HTERT RPE-1 (cell line): ENCODE results near the gene UNKL.
"Not testable (repeated sequence)": the region's sequence is repeated elsewhere in the genome, so short reads cannot be mapped to it uniquely, and the experiment has no call there.

ENCODE experiments used
- in situ Hi-C: fragments of 300-500 bp; cut with MboI; formaldehyde crosslinking; loops from 4 replicates; pipeline ENCODE4 v1.14.3; 2020; ENCODE audit warnings: low sequenced_read_pairs

The UNKL gene

DNA sequence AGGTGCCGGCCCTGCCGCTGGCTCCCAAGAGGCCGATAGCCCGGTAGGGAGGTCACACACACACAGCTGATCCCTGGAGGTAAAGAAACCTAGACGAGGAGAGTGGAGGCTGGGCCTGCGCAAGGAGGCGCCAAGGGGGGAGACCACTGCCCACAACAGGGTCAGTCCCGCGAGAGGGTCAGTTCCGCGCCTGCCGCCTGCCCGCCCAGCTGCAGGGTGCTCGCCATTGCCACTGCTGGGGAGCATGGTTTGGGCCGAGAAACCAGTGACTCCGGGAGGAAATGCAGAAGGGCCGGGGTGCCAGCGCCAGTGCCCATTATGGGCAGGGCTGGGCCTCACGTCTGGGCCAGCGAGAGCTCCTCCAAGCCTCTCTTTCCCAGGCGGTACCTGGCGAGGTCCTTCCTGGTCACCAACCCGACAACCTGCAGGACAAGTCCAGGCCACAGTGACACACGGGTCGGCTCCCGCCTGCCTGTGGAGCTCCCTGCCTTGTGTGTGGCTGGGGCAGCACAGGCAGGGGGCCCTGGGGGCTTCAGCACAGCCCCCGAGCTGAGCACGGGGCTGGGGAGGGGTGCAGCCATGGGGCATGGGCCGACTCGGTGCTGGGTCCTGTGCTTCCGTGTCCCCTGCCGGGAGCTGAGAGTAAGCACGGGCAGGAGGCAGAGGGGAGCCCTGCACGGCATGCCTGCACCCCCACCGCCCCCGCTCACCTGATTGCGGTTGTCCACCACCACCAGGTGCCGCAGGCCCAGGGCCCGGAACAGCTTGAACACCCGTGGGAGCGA is 32.0 kb upstream of the UNKL start:
- in situ Hi-C loops, result no loop called here

DNA sequence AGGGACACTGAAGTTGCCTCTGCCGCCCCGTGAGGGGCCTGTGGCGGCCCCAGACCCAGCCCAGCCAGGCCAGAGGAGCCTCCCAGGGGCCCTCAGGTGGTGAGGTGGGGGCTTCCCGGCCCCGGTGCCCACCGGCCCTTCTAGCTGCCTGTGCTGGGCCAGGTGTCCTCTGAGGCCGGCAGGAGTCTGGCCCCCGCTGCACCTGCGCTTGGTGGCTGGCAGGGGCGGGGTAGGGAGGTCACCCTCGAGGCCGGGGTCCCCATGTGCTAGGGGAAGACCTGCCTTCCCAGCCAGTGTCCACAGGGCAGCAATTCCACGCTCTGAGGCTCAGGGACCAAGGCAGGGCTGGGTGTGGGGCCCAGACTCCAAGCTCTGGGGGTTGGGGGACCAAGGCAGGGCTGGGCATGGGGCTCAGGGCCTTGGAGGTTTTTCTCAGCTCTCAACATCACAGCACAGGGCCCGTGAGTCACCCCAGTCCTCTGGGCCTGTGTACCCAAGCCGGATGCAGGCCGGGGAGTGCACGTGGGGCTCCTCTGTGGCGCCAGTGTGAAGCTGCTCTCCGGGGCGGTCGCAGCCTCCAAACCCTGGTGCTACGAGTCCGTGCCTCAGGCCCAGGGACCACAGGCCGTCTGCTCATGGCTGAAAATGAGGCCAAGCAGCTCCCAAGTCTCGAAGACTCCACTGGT is 31.2 kb upstream of the UNKL start:
- in situ Hi-C loops, result no loop called here

DNA sequence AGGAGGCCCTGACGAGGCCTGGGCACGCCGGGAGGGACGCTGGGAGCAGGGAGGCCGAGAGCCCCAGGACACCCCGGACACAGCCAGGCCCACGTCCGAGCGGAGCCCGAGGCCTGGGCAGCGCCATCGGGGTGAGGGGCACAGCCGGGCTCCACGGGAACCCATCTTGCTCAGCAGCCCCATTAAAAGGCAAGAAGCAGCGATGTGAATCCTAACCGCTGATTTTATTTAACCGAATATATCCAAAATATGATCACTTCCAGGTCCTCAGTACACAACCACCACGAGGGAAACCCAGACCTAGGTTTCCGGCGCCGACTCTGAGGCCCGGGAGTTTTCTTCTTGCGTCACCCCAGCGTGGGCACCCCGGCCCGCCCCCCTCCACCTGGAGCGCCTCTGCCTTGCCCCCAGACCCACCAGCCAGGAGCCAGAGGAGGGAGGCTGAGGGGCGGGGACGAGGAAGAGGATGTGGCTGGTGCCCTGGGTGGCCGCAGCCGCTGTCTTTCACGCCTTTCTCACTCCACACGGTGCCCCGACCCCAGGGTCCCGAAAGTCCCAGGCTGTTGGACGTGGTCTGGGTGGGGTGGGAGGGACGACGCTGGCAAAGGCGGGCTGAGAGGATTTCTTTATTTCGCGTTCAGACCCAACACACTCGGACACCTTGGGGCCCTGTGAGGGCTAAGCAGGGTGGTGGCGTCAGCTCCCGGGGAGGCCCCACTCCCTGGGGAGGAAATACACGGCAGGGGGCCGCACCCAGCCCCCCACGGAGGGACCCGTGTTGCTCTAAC is 30.4 kb upstream of the UNKL start:
- in situ Hi-C loops, result no loop called here

DNA sequence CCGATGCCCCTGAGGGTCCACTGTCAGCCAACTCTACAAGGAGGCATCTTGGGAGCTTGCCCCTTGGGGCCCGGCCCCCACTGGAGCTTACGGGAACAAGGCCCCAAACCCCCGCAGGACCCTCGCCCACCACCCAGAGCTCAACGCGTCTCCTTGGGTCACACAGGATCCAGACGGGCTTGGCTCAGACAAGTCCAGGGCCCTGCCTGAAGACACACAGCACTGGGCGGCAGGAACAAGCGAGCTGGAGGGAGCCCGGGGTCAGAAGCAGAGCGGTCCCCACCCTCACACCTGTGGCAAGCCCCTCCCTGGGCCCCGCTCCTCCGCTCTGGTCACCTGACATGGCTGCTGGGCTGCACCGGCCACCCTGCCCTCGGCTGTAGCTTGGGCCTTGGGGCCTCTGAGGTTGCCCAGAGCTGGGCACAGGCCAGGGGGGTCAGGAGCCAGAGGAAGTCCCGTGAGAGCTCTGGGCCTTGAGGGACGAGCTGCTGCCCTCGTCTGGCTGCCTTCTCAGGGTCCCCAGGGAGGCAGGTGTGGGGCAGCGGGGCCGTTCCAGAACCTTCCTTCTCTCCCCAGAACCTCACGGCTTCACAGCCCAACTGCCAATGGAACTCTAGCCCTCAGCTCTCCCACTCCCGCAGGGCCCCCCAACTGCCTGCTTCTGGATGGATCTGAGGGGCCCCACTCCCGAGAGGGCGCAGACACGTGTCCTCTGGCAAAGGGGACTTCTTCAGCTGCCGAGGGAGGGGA is 29.7 kb upstream of the UNKL start, which contains the start of gene CCDC154:
TSS of gene CCDC154 (minus strand) at position 577 of the 750 bp plus-strand sequence. CDS start at position 343, 234 bp downstream.
- in situ Hi-C loops, result no loop called here

DNA sequence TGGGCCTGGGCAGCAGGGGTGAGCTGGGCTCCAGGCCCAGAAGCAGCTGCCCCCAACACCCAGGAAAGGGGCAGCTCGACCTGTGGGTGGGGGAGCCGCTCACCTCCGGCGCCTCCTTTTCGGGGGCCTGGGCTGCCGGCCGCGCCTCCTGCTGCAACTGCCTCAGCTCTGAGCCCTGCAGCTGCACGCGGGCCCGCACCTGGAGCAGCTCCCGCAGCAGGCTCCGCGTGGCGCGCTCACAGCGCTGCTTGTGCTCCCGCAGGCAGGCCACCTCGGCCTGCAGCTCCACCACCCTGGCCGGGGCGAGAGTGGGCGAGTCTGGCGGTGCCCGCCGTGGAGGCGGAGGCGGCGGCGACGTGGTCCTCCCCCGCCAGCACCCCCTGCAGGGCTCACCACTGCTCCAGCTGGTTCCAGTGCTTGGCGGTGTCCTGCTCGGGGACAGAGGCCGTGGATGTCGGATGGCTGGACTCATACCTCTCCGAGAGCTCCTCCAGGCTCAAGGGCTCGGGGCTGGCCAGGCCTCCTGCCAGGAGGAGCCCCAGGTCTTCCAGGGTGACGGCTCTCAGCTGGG is 29.0 kb upstream of the UNKL start:
- in situ Hi-C loops, result no loop called here

DNA sequence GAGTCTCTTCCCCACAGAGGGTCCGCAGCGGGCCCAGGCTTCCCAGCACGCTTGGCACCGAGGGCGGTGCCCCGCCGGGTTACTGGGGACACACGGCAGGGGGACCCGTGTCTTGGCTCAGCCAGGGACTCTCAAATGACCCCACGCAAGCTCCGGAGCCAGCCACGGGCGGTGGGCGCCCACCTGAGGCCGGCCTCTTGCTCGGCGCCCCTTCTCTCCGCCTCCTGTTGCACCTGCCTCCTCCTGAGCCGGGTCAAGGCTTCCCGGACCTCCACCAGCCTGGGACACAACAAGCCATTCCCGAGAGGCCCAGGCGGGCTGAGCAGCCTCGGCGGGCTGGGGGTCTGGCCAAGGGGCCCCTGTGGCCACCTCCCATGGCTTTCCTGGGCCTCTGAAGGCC is 28.2 kb upstream of the UNKL start:
- in situ Hi-C loops, result no loop called here

DNA sequence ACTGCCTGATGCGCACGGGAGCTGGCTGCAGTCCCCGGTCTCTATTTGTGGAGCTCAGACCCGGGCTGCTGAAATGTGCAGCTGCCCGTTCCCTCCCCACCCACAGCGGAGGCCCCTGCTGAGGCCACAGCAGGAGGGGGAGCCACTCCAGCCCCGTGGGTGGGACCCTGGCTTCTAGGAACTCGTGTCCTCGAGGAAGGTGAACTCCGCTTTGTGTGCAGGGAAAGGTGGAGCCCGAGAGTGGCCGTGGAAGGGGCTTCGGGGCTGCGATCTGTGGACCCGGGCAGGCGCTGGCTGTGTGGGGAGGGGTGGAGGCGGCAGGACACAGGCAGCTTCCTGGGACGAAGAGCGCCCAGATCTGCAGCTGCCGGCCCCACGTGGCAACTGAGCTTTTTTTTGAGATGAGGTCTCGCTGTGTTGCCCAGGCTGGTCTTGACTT is 26.9 kb upstream of the UNKL start:
- in situ Hi-C loops, result no loop called here

DNA sequence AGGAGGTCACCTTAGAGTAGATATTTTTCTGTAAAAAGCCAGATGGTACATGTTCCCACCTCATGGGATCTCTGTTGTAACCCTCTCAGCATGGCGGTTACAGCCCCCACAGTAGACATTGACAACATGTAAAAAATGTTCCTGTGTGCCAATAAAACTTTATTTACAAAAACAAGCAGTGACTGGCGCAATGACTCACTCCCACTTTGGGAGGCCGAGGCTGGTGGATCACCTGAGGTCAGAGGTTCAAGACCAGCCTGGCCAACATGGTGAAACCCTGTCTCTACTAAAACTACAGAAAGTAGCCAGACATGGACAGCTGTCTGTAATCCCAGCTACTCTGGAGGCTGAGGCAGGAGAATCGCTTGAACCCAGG is 25.2 kb upstream of the UNKL start:
- in situ Hi-C loops, result not testable (repeated sequence)

DNA sequence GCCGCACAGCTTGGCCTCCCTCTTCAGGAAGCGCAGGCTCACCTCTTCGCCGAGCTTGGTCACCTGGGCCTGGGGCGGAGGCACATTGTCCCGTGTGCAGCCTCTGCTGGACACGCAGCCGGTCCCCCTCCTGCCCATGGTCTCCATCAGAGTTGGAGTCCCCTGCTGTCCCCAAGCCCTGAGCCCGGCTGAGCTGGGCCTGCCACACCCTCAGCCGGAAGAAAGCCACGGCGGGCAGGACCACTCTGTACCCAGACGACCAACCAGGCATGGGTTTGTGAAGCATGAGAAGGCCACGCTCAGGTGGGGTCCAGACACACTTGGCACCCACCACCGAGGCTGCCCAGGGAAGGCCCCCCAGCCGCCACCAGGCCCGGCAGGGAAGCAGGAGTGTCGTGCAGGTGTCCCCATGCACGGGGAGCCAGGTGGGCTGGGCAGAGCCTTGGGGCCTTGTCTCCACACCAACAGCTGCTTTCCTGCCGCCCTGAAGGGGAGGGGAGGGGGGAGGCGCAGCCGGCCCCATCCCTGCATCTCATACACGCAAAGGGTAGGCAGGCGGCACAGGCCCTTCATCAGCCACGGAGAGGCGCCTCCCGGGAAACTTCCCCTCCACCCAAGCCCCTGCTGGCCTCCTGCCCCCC is 24.7 kb upstream of the UNKL start:
- in situ Hi-C loops, result no loop called here

DNA sequence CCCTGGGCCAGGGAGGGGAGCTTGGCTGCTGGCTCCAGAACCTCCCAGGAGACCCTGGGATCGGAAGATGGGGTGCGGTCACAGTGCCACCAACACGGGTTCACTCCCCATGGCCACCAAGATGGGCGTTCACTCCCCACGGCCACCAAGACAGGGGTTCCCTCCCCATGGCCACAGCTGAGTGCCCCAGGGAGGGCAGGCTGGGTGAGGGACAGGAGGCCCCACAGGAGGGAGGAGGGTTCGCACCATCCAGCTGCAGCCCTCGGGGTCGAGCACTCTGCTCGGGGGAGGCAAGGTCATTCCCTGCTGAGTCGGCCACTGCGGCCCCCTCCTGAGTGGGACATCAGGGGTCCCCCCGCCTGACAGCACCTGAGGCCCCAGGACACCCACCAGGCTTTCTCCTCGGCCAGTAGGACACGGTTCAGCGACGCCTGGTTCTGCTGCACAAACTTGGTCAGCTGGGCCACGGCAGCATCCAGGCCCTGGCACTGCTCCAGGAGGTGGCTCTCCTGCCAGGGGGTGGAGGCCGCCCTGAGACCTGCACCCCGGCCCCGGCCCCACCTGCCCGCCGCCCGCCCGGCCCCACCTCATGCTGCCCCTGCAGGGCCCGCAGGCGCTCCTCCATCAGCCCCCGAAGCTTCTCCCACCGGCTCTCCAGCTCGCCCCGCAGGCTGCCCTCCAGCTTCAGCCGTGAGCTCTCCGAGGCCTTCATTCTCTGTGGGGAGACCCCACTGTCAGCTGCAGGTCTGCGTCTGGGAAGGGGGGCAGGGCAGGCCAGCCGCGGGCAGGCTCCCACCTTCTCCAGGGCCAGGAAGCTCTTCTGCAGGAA is 23.9 kb upstream of the UNKL start:
- in situ Hi-C loops, result no loop called here

DNA sequence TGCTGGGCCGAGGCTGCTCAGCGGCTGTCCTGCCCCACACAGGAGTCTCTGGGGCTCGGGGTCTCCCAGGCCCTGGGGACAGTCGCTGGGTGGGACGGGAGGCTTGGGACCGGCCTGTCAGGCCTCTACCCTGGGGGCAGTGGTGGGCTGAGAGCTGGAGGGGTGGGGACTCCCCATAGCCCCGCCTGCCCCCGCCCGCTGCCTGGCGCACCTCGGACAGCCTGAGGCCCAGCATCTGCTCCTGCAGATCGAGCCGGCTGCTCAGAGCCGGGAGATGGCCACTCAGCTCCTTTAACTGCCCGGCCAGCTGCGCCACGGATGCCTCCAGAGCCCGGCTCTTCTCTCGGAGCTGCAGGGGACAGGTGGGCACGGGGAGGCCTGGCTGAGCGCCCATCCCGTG is 23.1 kb upstream of the UNKL start:
- in situ Hi-C loops, result no loop called here

DNA sequence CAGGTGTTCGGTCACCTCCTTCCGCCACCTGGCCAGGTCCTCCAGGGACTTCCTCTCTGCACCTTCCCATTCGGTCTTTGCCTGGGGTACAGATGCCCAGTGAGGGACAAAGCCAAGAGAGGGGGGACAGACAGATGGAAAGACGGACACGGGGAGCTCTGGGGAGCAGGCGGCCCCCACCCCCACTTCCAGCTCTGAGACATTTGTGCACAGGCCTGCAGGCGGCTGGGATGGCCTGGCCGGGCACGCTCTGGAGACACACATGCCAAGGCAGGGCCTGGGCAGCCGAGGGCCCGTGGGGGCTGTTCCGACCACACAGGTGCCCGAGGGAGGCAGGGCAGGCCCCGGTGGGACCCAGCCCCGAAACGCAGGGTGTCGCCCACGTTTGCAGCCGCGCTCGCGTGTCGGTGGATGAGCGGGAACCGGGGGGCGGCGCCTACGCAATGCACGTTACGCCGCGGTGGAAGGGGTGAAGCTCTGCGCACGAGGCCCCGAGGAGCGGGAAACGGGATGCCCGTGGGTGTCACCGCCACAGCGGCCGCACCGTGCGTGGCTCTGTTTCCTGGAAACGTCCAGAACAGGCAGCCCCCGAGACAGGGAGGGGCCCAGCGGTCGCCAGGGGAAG is 22.3 kb upstream of the UNKL start:
- in situ Hi-C loops, result no loop called here

DNA sequence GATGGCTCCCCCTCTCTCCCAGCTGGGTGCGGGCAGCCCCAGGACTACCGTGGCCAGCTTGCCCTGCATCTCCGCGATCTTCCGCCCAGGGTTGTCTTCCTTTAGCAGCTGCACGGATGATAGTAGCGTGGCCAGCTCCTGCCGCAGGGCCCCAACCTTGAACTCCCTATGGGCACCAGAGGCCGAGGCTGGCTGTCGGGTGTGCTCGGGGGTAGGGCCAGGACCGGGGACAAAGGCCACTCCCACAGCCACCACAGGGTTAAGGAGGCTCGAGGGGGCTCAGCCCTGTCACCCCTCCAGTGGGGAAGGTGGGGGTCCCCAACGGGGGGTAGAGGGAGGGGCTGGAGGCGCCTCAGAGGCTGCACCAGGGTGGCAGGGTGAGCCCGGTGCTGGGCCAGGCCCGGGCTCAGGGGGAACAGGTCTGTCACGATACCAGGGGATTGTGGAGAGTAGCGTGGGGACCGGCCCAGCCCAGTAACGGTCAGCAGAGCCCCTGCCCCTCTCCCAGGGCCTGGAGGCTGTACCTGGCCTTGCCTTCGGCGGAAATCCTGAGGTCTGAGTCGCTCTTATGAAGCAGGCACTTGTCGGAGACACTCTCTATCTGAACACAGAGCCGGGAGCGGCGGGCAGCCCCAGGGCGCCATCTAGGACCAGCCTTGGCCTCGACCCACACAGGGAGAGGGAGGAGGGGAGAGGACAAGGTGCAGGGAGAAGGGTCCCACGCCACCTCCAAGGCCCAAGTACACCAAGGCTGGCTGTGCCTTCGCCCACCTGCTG is 21.6 kb upstream of the UNKL start:
- in situ Hi-C loops, result no loop called here

DNA sequence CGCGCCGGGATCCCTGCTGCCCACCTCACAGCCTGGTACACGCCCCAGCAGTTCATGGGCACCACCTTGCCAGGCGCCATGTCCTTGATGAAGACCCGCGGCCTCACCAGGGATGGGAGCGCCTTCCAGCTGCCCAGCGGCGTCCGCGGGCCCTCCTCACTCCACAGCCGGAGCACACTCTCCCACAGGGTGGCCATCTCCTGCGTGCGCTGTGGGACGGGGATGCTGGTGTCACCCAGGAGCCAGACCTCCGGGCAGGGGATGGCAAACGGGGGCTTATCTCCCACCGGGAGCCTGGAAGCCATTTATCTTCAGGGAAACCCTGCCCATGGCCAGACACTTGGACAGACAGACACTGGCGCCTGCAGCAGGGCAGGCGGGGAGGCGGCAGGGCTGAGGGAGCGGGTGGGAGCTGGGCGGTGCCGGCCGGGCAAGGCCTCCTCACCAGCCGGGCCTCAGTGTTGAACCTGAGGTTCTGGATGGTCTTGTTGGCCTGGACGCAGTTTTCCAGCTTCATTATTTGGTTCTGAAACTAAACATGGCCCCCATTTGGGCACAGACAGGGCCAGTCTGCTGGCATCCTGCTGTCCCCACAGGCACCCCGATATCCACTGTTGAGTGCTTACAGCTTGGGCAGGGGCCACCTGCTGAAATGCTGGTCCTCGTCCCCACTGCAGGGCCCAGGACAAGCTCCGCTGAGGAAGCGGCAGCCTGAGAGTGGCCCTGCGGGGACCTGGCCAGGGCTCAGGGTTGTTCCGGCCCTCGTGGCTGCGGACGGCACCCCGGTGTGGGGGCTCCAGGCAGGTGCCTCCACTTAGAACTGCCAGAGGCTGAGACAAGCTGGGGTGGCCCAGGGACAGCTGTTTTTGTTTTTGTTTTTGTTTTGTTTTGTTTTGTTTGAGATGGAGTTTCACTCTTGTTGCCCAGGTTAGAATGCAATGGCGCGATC is 20.4 kb upstream of the UNKL start:
- in situ Hi-C loops, result no loop called here

DNA sequence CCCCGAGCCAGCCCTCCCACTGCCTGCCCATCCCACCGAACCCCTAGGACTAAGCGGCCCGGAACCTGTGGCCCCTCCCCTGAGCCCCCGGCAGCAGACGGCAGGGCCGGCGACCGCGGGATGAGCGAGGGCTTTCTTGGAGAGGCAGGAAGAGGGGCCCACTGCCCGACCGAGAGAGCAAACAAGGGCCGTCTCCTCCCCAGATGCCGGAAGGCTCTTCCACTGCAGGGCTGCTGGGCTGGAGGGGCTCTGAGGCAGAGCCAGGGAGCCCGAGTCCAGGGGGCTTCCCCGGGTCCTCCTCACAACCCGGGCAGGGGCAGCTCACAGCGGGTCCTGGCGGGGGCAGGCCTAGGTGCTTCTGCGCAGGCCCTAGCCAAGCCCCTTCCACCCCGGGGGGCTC is 19.3 kb upstream of the UNKL start:
- in situ Hi-C loops, result no loop called here

DNA sequence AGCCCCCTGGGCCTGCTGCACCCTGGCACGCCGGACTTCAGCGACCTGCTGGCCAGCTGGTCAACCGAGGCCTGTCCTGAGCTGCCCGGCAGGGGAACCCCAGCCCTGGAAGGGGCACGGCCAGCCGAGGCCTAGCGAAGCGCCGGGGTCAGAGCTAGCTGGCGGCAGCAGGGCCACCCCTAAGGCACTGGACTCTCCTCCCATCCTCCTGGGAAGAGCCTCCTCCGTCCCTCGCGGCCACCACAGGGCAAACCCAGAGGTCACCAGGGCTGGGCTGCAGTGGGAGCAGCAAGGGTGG is 18.7 kb upstream of the UNKL start:
- in situ Hi-C loops, result no loop called here
